Hepatocyte (in vitro differentiated cells): ENCODE data around the gene CHST15.

ENCODE experiments used
- CTCF ChIP-seq: fragments of 200-600 bp; sonication (generic); IDR thresholded peaks from 2 replicates; pipeline ENCODE4 v1.5.1; 2016; ENCODE audit warnings: antibody characterized with exemption, mild to moderate bottlenecking; ENCODE audit not compliant: poor library complexity
- EZH2phosphoT487 ChIP-seq: fragments of 200-600 bp; sonication (generic); IDR thresholded peaks from one replicate; pipeline ENCODE4 v1.6.1; 2018; ENCODE audit warnings: antibody characterized with exemption, mild to moderate bottlenecking, low read depth, moderate library complexity; ENCODE audit not compliant: unreplicated experiment, severe bottlenecking

GRCh38 chr10:124110882-124111281 lies 17.5 kb upstream of the CHST15 start:
- TF ChIP-seq CTCF (no peak), EZH2phosphoT487 (no peak)
